H9 (cell line): ENCODE results near the gene PRDM8. TPM values are rescaled to one million over a fixed set of nuclear protein-coding genes. Genes with fewer than 3 reads are reported as not detected.

ENCODE experiments used
- DNase-seq: peaks from one replicate; pipeline ENCODE4 v3.0.0-alpha.2; 2017
- H2AFZ ChIP-seq: one replicate; pipeline ENCODE4 v1.6.1; 2013; ENCODE audit warnings: mild to moderate bottlenecking, low read length, control low read depth, moderate library complexity
- H2AK5ac ChIP-seq: 2 replicates; pipeline ENCODE4 v1.6.1; 2013; ENCODE audit warnings: low read length, control low read depth, mixed read lengths; ENCODE audit not compliant: insufficient read length
- H2BK120ac ChIP-seq: one replicate; pipeline ENCODE4 v1.6.1; 2013; ENCODE audit warnings: low read depth, mild to moderate bottlenecking, low read length, control low read depth, inconsistent platforms; ENCODE audit not compliant: poor library complexity, severe bottlenecking
- H2BK12ac ChIP-seq: 2 replicates; pipeline ENCODE4 v1.6.1; 2013; ENCODE audit warnings: low read length, control low read depth, mixed read lengths, low read depth; ENCODE audit not compliant: insufficient read length
- H2BK15ac ChIP-seq: 2 replicates; pipeline ENCODE4 v1.6.1; 2013; ENCODE audit warnings: low read depth, low read length, control low read depth
- H2BK20ac ChIP-seq: one replicate; pipeline ENCODE4 v1.6.1; 2013; ENCODE audit warnings: low read depth, mild to moderate bottlenecking, low read length, control low read depth, inconsistent platforms; ENCODE audit not compliant: poor library complexity, severe bottlenecking
- H2BK5ac ChIP-seq: 2 replicates; pipeline ENCODE4 v1.6.1; 2013; ENCODE audit warnings: low read length, control low read depth, mixed read lengths; ENCODE audit not compliant: insufficient read length
- H3K14ac ChIP-seq: 2 replicates; pipeline ENCODE4 v1.6.1; 2013; ENCODE audit warnings: low read length, control low read depth; ENCODE audit not compliant: insufficient read depth
- H3K18ac ChIP-seq: 2 replicates; pipeline ENCODE4 v1.6.1; 2013; ENCODE audit warnings: low read depth, mild to moderate bottlenecking, mixed read lengths, low read length, control low read depth; ENCODE audit not compliant: insufficient read length
- H3K23ac ChIP-seq: 2 replicates; pipeline ENCODE4 v1.6.1; 2013; ENCODE audit warnings: low read length, control low read depth, mixed read lengths, low read depth; ENCODE audit not compliant: insufficient read length
- H3K23me2 ChIP-seq: 2 replicates; pipeline ENCODE4 v1.6.1; 2013; ENCODE audit warnings: low read depth, mild to moderate bottlenecking, mixed read lengths, low read length, control low read depth; ENCODE audit not compliant: insufficient read length, poor library complexity, severe bottlenecking
- H3K27ac ChIP-seq: 2 replicates; pipeline ENCODE4 v1.5.1; 2013; ENCODE audit warnings: low read length, control low read depth, mixed read lengths, low read depth; ENCODE audit not compliant: insufficient read length
- H3K27me3 ChIP-seq: 2 replicates; pipeline ENCODE4 v1.6.1; 2013; ENCODE audit warnings: low read length, control low read depth, inconsistent platforms; ENCODE audit not compliant: insufficient read depth
- H3K4ac ChIP-seq: 2 replicates; pipeline ENCODE4 v1.6.1; 2013; ENCODE audit warnings: low read depth, mild to moderate bottlenecking, control low read depth, inconsistent platforms, low read length, moderate library complexity
- H3K4me1 ChIP-seq: 2 replicates; pipeline ENCODE4 v1.6.1; 2013; ENCODE audit warnings: low read length, control low read depth, inconsistent platforms; ENCODE audit not compliant: insufficient read depth
- H3K4me2 ChIP-seq: 2 replicates; pipeline ENCODE4 v1.6.1; 2013; ENCODE audit warnings: low read length, control low read depth, mixed read lengths; ENCODE audit not compliant: insufficient read length, insufficient read depth
- H3K56ac ChIP-seq: 2 replicates; pipeline ENCODE4 v1.6.1; 2013; ENCODE audit warnings: low read depth, mild to moderate bottlenecking, mixed read lengths, low read length, control low read depth; ENCODE audit not compliant: insufficient read length
- H3K79me1 ChIP-seq: 2 replicates; pipeline ENCODE4 v1.6.1; 2013; ENCODE audit warnings: low read depth, mild to moderate bottlenecking, moderate library complexity, low read length, control low read depth, inconsistent platforms; ENCODE audit not compliant: insufficient read depth, poor library complexity, severe bottlenecking
- H3K79me2 ChIP-seq: 2 replicates; pipeline ENCODE4 v1.6.1; 2013; ENCODE audit warnings: low read length, control low read depth, inconsistent platforms; ENCODE audit not compliant: insufficient read depth
- H3K9ac ChIP-seq: 2 replicates; pipeline ENCODE4 v1.6.1; 2013; ENCODE audit warnings: low read length, control low read depth, mixed read lengths; ENCODE audit not compliant: insufficient read length; ENCODE audit errors: extremely low read depth
- H3K9me3 ChIP-seq: one replicate; pipeline ENCODE4 v1.6.1; 2013; ENCODE audit warnings: low read depth, low read length, inconsistent platforms; ENCODE audit not compliant: control insufficient read depth
- H3T11ph ChIP-seq: one replicate; pipeline ENCODE4 v1.6.1; 2013; ENCODE audit warnings: mild to moderate bottlenecking, low read length, control low read depth, inconsistent platforms
- H4K20me1 ChIP-seq: one replicate; pipeline ENCODE4 v1.6.1; 2013; ENCODE audit not compliant: control insufficient read depth, insufficient read length, insufficient read depth
- H4K5ac ChIP-seq: 2 replicates; pipeline ENCODE4 v1.6.1; 2013; ENCODE audit warnings: low read depth, mild to moderate bottlenecking, mixed read lengths, low read length, control low read depth; ENCODE audit not compliant: insufficient read length
- H4K8ac ChIP-seq: replicated peaks from 2 replicates; pipeline ENCODE4 v1.6.1; 2013; ENCODE audit warnings: low read length, control low read depth, mixed read lengths, low read depth; ENCODE audit not compliant: insufficient read length
- H4K91ac ChIP-seq: 2 replicates; pipeline ENCODE4 v1.6.1; 2013; ENCODE audit warnings: low read depth, mild to moderate bottlenecking, moderate library complexity, mixed read lengths, low read length, control low read depth; ENCODE audit not compliant: insufficient read length
- H3K27ac Mint-ChIP-seq, 3 experiments: 2 replicates in 2 of 3; 3 replicates in 1 of 3; pipeline ENCODE4 v1.8.0; 2020 to 2021; ENCODE audit warnings: mixed read lengths in 3 of 3, mild to moderate bottlenecking in 1 of 3, moderate library complexity in 1 of 3
- H3K27me3 Mint-ChIP-seq: 2 replicates; pipeline ENCODE4 v1.8.0; 2021; ENCODE audit warnings: low read depth, mild to moderate bottlenecking, moderate library complexity, mixed read lengths
- H3K36me3 Mint-ChIP-seq, 3 experiments: 2 replicates in 2 of 3; 3 replicates in 1 of 3; pipeline ENCODE4 v1.8.0; 2020 to 2021; ENCODE audit warnings: low read depth in 3 of 3, mixed read lengths in 3 of 3; ENCODE audit not compliant: insufficient read depth in 1 of 3
- H3K4me1 Mint-ChIP-seq, 2 experiments: 2 replicates each; pipeline ENCODE4 v1.8.0; 2020; ENCODE audit warnings: mixed read lengths in 2 of 2
- H3K4me3 Mint-ChIP-seq, 2 experiments: 2 replicates in 1 of 2; 3 replicates in 1 of 2; pipeline ENCODE4 v1.8.0; 2020 to 2021; ENCODE audit warnings: mild to moderate bottlenecking in 2 of 2, mixed read lengths in 2 of 2, moderate library complexity in 1 of 2
- H3K9me3 Mint-ChIP-seq, 2 experiments: 2 replicates in 1 of 2; 3 replicates in 1 of 2; pipeline ENCODE4 v1.8.0; 2020; ENCODE audit warnings: mild to moderate bottlenecking in 2 of 2, mixed read lengths in 2 of 2, moderate library complexity in 1 of 2
- CTCF ChIP-seq: fragments of 200-600 bp; sonication (generic); conservative IDR thresholded peaks from 3 replicates; pipeline ENCODE4 v1.8.0; 2021; ENCODE audit warnings: antibody characterized with exemption, mild to moderate bottlenecking
- WGBS: extraction: QIAGEN DNeasy Blood & Tissue Kit; methylation state at CpG from one replicate; pipeline ENCODE4 v1.1.7; 2013; ENCODE audit warnings: missing lambda C conversion rate, low lambda C conversion rate, mixed read lengths; ENCODE audit not compliant: insufficient read length; ENCODE audit errors: extremely low coverage; 5-methylcytosine and 5-hydroxymethylcytosine counted together
- total RNA-seq: library from RNA; stranded (reverse); gene quantifications from 2 replicates; pipeline ENCODE4 v1.2.1, GENCODE V29; 2021

Gene PRDM8
- total RNA-seq, 1 experiment from 2014 or later: not detected

- Histone ChIP-seq H2BK12ac (no peak overlapping the region), H3K79me1 (no peaks in the 10 kb centered on the region), H3T11ph (no peak overlapping the region), H3K56ac (no peak overlapping the region), H2AFZ (no peak overlapping the region), H4K20me1 (peaks cover 3% of the 10 kb centered on the region), H3K27ac (no peak overlapping the region), H2BK15ac (no peak overlapping the region), H3K9ac (no peak overlapping the region), H3K9me3 (no peaks in the 10 kb centered on the region), H3K14ac (no peak overlapping the region), H4K91ac (no peak overlapping the region), H3K23ac (no peak overlapping the region), H3K79me2 (no peaks in the 10 kb centered on the region), H3K4me2 (no peak overlapping the region), H3K4me1 (no peaks in the 10 kb centered on the region), H3K27me3 (peaks cover 96% of the 10 kb centered on the region), H4K8ac (no peak overlapping the region), H3K18ac (no peak overlapping the region), H3K4ac (no peak overlapping the region), H4K5ac (no peak overlapping the region), H3K23me2 (no peaks in the 10 kb centered on the region), H2AK5ac (no peak overlapping the region), H2BK20ac (no peak overlapping the region), H2BK5ac (no peak overlapping the region), H2BK120ac (no peak overlapping the region)
- Mint-ChIP-seq H3K4me3 (no peak overlapping the region), H3K27ac (no peak overlapping the region), H3K4me1 (peaks cover 16 to 27% of the 10 kb centered on the region in 2 experiments), H3K27me3 (peaks cover 100% of the 10 kb centered on the region), H3K36me3 (no peaks in the 10 kb centered on the region; a peak in 1 of 7 replicates), H3K9me3 (peaks cover 3 to 11% of the 10 kb centered on the region in 2 experiments; a peak in 3 of 5 replicates)
- no CpG with 5 or more reads among the region's 3 CpGs for WGBS
- TF ChIP-seq CTCF: no peak
- no peak for DNase-seq
Measured at GRCh38 chr4:80192252-80192866, 4.9 kb upstream of the PRDM8 start.
